ENCODE data around the gene CISD3.
A peak's percentile ranks its signal among the peaks of the same experiment; 100 is the strongest.

CISD3 gene

DNA sequence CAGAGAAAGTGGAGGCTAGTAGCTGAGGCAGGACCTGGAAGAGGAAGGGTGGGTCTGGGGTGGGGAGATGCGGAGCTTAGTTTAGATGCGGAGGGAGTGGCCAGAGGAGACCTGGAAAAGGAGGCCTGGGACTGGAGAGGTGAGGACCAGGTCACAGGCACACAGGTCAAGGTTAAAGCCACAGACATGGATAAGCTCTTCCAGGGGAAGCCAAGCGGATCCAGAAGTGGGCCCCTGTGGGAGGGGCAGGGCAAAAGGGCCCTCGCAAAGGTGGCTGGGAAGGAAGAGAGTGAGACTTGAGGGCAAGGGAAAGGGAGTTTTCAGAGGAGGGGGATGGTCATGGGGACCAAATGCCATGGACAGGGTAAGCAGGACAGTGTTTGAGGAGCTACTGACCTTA, 39.0 kb upstream of the CISD3 start:
- Histone ChIP-seq H3K4me3 (no peak overlapping the region), H3K4me1 (peaks cover 0 to 13% (median 10%) of the 10 kb centered on the region in 4 donors), H3K27me3 (no peaks in the 10 kb centered on the region), H3K9me3 (no peaks in the 10 kb centered on the region), H3K36me3 (no peaks in the 10 kb centered on the region), H3K27ac (no peak overlapping the region)
- intact Hi-C loops (cut with DNase I; ENCODE audit: low total_unique reads): no loop called here
- TF ChIP-seq, protein P1, sequence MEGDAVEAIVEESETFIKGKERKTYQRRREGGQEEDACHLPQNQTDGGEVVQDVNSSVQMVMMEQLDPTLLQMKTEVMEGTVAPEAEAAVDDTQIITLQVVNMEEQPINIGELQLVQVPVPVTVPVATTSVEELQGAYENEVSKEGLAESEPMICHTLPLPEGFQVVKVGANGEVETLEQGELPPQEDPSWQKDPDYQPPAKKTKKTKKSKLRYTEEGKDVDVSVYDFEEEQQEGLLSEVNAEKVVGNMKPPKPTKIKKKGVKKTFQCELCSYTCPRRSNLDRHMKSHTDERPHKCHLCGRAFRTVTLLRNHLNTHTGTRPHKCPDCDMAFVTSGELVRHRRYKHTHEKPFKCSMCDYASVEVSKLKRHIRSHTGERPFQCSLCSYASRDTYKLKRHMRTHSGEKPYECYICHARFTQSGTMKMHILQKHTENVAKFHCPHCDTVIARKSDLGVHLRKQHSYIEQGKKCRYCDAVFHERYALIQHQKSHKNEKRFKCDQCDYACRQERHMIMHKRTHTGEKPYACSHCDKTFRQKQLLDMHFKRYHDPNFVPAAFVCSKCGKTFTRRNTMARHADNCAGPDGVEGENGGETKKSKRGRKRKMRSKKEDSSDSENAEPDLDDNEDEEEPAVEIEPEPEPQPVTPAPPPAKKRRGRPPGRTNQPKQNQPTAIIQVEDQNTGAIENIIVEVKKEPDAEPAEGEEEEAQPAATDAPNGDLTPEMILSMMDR (IDR thresholded peaks at IDR 0.05): no peak
- DNase-seq: no peak

DNA sequence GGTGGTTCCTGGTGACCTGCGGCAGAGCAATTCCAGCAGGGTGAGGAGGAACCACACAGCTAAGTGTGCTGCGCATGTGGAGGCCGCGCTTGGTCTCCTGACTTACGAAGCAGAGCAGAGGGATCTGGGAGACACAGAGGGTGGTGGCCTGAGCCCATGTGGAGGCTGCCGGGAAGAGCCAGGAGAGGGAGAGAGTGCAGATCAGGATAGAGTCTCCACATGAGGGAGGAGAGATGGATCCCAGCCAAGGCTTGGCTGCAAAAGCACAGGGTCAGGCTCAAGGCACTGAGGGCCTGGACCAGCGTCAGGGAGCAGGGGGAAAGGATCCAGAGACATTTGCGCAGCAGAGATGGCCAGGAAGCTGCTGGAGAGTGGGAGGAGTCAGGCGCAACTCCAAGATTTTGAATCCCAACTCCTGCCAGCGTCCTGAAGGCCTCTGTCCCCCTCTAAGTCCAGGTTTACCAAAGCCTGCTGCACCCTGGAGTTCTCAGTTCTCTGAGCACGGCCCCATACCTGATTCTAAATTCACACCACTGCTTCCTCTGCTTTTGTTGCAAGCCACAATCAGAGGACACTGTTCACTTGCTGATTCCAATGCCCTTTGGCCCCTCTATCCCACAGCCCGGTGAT, 36.3 kb upstream of the CISD3 start:
- Histone ChIP-seq H3K27me3 (no peaks in the 10 kb centered on the region), H3K36me3 (no peaks in the 10 kb centered on the region), H3K4me1 (peaks cover 0 to 13% (median 10%) of the 10 kb centered on the region in 4 donors), H3K27ac (peak overlapping the region; percentile 67 to 72), H3K4me3 (no peak overlapping the region), H3K9me3 (no peaks in the 10 kb centered on the region)
- TF ChIP-seq, protein P1 (IDR thresholded peaks at IDR 0.05): peak in 1 of 2 experiments; percentile 5
- peak; percentile 88 to 96 for DNase-seq
- intact Hi-C loops (cut with DNase I; ENCODE audit: low total_unique reads): no loop called here

DNA sequence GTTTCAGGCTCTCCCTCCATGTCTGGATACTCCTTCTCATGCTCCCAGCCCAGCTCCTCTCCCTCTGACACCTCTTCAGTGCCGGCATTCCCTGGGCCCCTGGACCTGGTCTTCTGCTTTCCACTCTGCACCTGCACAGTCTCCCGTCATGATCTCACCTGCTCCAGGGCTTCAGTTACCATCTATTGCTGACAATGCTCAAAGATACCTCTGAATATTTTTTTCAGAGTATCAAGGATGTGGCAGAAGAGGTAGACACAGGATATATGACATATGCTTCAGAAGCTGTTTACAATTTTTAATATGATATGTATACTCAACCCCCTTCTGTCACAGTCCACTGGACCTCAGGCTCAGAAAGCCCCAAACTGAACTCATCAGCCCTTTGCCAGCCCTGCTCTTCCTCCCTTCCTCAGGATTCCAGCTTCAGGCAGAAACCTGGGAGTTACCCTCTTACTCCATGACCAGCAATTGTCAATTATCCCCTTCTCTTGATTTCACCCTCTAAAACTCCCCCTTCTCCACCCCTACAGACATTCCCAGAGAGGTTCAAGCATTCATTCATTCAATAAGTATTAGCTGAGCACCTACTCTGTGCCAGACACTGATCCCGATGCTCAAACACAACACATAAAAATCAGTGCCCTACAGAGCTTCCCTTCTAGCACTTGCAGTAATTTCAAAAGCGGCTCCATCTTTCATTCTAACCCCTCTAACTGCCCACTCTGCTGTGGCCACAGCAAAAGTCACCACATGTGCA, 32.9 kb upstream of the CISD3 start:
- Histone ChIP-seq H3K27ac (no peak overlapping the region), H3K4me3 (no peak overlapping the region), H3K27me3 (no peaks in the 10 kb centered on the region), H3K9me3 (no peaks in the 10 kb centered on the region), H3K4me1 (peaks cover 0 to 21% (median 19%) of the 10 kb centered on the region in 4 donors), H3K36me3 (no peaks in the 10 kb centered on the region)
- DNase-seq: no peak
- TF ChIP-seq, protein P1 (IDR thresholded peaks at IDR 0.05): no peak
- intact Hi-C loops (cut with DNase I; ENCODE audit: low total_unique reads): no loop called here

DNA sequence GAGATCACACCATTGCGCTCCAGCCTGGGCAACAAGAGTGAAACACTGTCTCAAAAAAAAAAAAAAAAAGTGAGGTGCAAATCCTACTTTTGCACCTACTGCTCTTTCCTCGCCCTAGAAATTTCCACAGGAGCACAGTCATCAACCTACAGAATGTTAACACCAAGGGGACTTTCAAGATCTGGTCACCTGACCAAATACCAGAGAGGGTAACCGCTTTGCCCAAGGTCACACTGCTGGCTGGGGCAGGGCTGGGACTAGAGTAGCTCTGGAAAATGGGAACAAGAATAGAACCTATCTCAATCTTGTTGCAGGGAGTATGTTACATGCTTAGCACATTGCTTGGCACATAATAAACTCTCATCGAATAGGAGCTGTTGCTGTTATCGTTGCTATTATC, 31.4 kb upstream of the CISD3 start:
- no peak for DNase-seq
- TF ChIP-seq, protein P1 (IDR thresholded peaks at IDR 0.05): no peak
- Histone ChIP-seq H3K27ac (no peak overlapping the region), H3K4me3 (no peak overlapping the region), H3K27me3 (no peaks in the 10 kb centered on the region), H3K36me3 (no peaks in the 10 kb centered on the region), H3K4me1 (peaks cover 0 to 26% (median 20%) of the 10 kb centered on the region in 4 donors), H3K9me3 (no peaks in the 10 kb centered on the region)
- intact Hi-C loops (cut with DNase I; ENCODE audit: low total_unique reads): no loop called here

DNA sequence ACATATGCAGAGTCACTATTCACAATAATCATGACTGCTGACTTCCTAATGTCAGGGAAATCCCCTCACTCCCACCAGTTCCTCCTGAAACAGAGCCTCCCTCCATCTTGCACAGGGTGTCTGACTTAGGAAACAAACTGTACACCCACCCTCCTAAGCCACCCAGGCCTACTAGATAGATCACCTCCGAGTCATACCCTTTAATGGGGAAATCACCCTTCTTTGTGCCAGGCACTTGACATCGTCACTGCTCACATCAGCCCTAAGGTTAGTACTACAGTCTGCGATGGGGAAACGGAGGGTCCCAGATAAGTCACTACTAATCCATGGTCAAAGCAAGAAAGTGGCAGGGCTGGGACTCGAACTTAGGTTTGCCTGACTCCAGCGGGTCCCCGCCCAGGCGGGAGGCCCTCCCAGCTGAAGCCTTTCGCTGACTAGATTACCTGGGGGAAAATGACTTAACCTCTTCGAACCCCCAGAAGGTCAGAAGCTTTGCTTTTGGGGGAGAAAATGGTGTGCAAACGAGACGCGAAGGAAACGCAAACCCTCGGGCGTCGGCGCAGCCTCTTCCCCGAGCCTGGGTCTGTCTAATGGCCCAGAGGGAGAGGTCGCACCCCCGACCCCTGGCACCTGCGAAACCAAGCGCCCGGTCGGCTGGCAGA, 28.5 kb upstream of the CISD3 start:
- no peak for DNase-seq
- Histone ChIP-seq H3K9me3 (no peaks in the 10 kb centered on the region), H3K36me3 (no peaks in the 10 kb centered on the region), H3K27me3 (no peaks in the 10 kb centered on the region), H3K27ac (peak overlapping the region; percentile 94 to 96), H3K4me1 (peaks cover under 1 to 29% (median 17%) of the 10 kb centered on the region in 4 donors), H3K4me3 (peak overlapping the region; percentile 96 to 97)
- TF ChIP-seq, protein P1 (IDR thresholded peaks at IDR 0.05): no peak
- intact Hi-C loops (cut with DNase I; ENCODE audit: low total_unique reads): no loop called here

Data from tibial artery (tissue), 4 donors.